Liver (tissue), 9 donors: ENCODE measurements around the gene EXTL1. TPM values are rescaled to one million over a fixed set of nuclear protein-coding genes. Genes with fewer than 3 reads are reported as not detected.

Experiments
- DNase-seq: peaks from one replicate; pipeline ENCODE4 v3.0.0-alpha.2; 2017; ENCODE audit warnings: low spot score
- H3K27ac ChIP-seq, 2 donors: one replicate each; pipeline ENCODE4 v1.7.0; 2013; ENCODE audit warnings: inconsistent platforms in 2 of 2, low read length in 2 of 2, control low read depth in 1 of 2, low read depth in 1 of 2, mild to moderate bottlenecking in 1 of 2
- H3K27me3 ChIP-seq, 4 donors: one replicate each; pipeline versions ENCODE4 v1.6.1 to v1.7.0; 2013; ENCODE audit warnings: low read length in 3 of 4, inconsistent platforms in 1 of 4, mild to moderate bottlenecking in 1 of 4, moderate library complexity in 1 of 4; ENCODE audit not compliant: control insufficient read depth in 4 of 4, insufficient read depth in 4 of 4
- H3K36me3 ChIP-seq, 4 donors: one replicate each; pipeline versions ENCODE4 v1.6.1 to v1.7.0; 2013; ENCODE audit warnings: low read length in 3 of 4, mild to moderate bottlenecking in 3 of 4, low read depth in 1 of 4, moderate library complexity in 1 of 4; ENCODE audit not compliant: control insufficient read depth in 4 of 4, insufficient read depth in 3 of 4
- H3K4me1 ChIP-seq, 4 donors: one replicate each; pipeline versions ENCODE4 v1.6.1 to v1.7.0; 2013; ENCODE audit warnings: low read length in 3 of 4, mild to moderate bottlenecking in 3 of 4, moderate library complexity in 1 of 4; ENCODE audit not compliant: control insufficient read depth in 4 of 4, insufficient read depth in 4 of 4
- H3K4me3 ChIP-seq, 3 donors: one replicate each; pipeline versions ENCODE4 v1.6.1 to v1.7.0; 2013; ENCODE audit warnings: low read length in 3 of 3, control low read depth in 1 of 3, low read depth in 1 of 3, mild to moderate bottlenecking in 1 of 3
- H3K9ac ChIP-seq, 2 donors: one replicate each; pipeline ENCODE4 v1.7.0; 2013; ENCODE audit warnings: low read length in 2 of 2, mild to moderate bottlenecking in 2 of 2, moderate library complexity in 2 of 2, control low read depth in 1 of 2, low read depth in 1 of 2
- H3K9me3 ChIP-seq, 4 donors: one replicate each; pipeline versions ENCODE4 v1.6.1 to v1.7.0; 2013; ENCODE audit warnings: low read length in 3 of 4; ENCODE audit not compliant: control insufficient read depth in 4 of 4
- ATF3 ChIP-seq: IDR thresholded peaks from 2 replicates; pipeline ENCODE4 v1.6.1; 2016; ENCODE audit warnings: antibody characterized with exemption
- CTCF ChIP-seq: fragments of 150-350 bp; IDR thresholded peaks from 2 replicates; pipeline ENCODE4 v1.5.1; 2017; ENCODE audit warnings: improper control_type of control experiment, low read depth, low read length; ENCODE audit not compliant: missing input control
- EGR1 ChIP-seq, 2 donors: IDR thresholded peaks; 2 replicates each; pipeline ENCODE4 v1.6.1; 2016 to 2018; ENCODE audit warnings: antibody characterized with exemption in 2 of 2, low read depth in 2 of 2
- FOXA1 ChIP-seq: IDR thresholded peaks from 2 replicates; pipeline ENCODE4 v1.6.1; 2016; ENCODE audit warnings: antibody characterized with exemption
- FOXA2 ChIP-seq: IDR thresholded peaks from 2 replicates; pipeline ENCODE4 v1.6.1; 2016; ENCODE audit warnings: antibody characterized with exemption
- GABPA ChIP-seq, 2 donors: IDR thresholded peaks in 1 of 2; conservative IDR thresholded peaks in 1 of 2; 2 replicates each; pipeline ENCODE4 v1.6.1; 2016; ENCODE audit warnings: antibody characterized with exemption in 2 of 2, mild to moderate bottlenecking in 1 of 2, moderate library complexity in 1 of 2
- HNF4A ChIP-seq, 2 donors: conservative IDR thresholded peaks; 2 replicates each; pipeline ENCODE4 v1.6.1; 2016; ENCODE audit warnings: antibody characterized with exemption in 2 of 2, mild to moderate bottlenecking in 2 of 2
- HNF4G ChIP-seq: IDR thresholded peaks from 2 replicates; pipeline ENCODE4 v1.6.1; 2016; ENCODE audit warnings: antibody characterized with exemption
- JUND ChIP-seq, 2 donors: IDR thresholded peaks; 2 replicates each; pipeline ENCODE4 v1.6.1; 2016; ENCODE audit warnings: antibody characterized with exemption in 2 of 2
- MAX ChIP-seq: IDR thresholded peaks from 2 replicates; pipeline ENCODE4 v1.6.1; 2016; ENCODE audit warnings: antibody characterized with exemption
- NR2F2 ChIP-seq: IDR thresholded peaks from 2 replicates; pipeline ENCODE4 v1.6.1; 2016; ENCODE audit warnings: antibody characterized with exemption
- RAD21 ChIP-seq, 2 donors: IDR thresholded peaks; 2 replicates each; pipeline ENCODE4 v1.6.1; 2016; ENCODE audit warnings: antibody characterized with exemption in 2 of 2, mild to moderate bottlenecking in 2 of 2
- RXRA ChIP-seq, 2 donors: IDR thresholded peaks; 2 replicates each; pipeline ENCODE4 v1.6.1; 2017 to 2018; ENCODE audit warnings: antibody characterized with exemption in 2 of 2, mild to moderate bottlenecking in 1 of 2
- SP1 ChIP-seq: IDR thresholded peaks from 2 replicates; pipeline ENCODE4 v1.6.1; 2018; ENCODE audit warnings: antibody characterized with exemption, mild to moderate bottlenecking
- TAF1 ChIP-seq: conservative IDR thresholded peaks from 2 replicates; pipeline ENCODE4 v1.6.1; 2016; ENCODE audit warnings: antibody characterized with exemption, mild to moderate bottlenecking
- YY1 ChIP-seq: IDR thresholded peaks from 2 replicates; pipeline ENCODE4 v1.6.1; 2016; ENCODE audit warnings: antibody characterized with exemption, mild to moderate bottlenecking
- ZBTB33 ChIP-seq: IDR thresholded peaks from 2 replicates; pipeline ENCODE4 v1.6.1; 2016; ENCODE audit warnings: antibody characterized with exemption
- WGBS: extraction: QIAGEN DNeasy Blood & Tissue Kit; methylation state at CpG from one replicate; pipeline ENCODE4 v1.1.7; 2013; 5-methylcytosine and 5-hydroxymethylcytosine counted together
- polyA plus RNA-seq, 2 donors: library from polyadenylated mRNA; stranded (reverse) in 1 of 2; unstranded in 1 of 2; fragments of 200-250 nt in 1 of 2; fragments of >200 nt in 1 of 2; fragmentation: Nextera tagmentation in 1 of 2; extraction: Ambion mirVana in 1 of 2; gene quantifications; one replicate each; pipeline versions ENCODE4 v1.2.1 to v1.2.3, GENCODE V29; 2013 to 2015
- total RNA-seq, 2 donors: library from RNA; depleted of rRNA; stranded (reverse); fragments of >200 nt; gene quantifications; one replicate each; pipeline ENCODE4 v1.2.3, GENCODE V29; 2014
- donor health status: healthy.
- donor health status: healthy.
- donor health status: healthy.
- donor health status: healthy.
- donor health status: healthy.

The EXTL1 gene
- total and polyA plus RNA-seq, 4 donors = under 0.01 TPM; not detected in 3

- H3K9ac ChIP-seq = no peak overlapping the region
- H3K4me1 ChIP-seq = peaks cover 5 to 35% (median 24%) of the 10 kb centered on the region in 4 donors
- no peaks in the 10 kb centered on the region for H3K36me3 ChIP-seq
- TF ChIP-seq NR2F2 = no peak
- no peak for TF ChIP-seq RAD21 (IDR thresholded peaks at IDR 0.05)
- peak; percentile 33 to 40 for TF ChIP-seq RXRA (IDR thresholded peaks at IDR 0.05)
- peak; percentile 71 for TF ChIP-seq HNF4G
- TF ChIP-seq GABPA (IDR thresholded peaks at IDR 0.05 in 1 of 2, conservative IDR thresholded peaks at IDR 0.05 in 1 of 2) = no peak
- TF ChIP-seq SP1 = peak; percentile 83
- TF ChIP-seq HNF4A (conservative IDR thresholded peaks at IDR 0.05) = peak; percentile 75 to 87
- no peak overlapping the region for H3K27ac ChIP-seq
- H3K9me3 ChIP-seq = no peaks in the 10 kb centered on the region
- no peaks in the 10 kb centered on the region for H3K27me3 ChIP-seq
- WGBS = 69% methylated on average over 3 of the region's 3 CpGs
- H3K4me3 ChIP-seq = no peak overlapping the region
- no peak for DNase-seq
These were observed 54.0 kb downstream of the EXTL1 start for GRCh38 chr1:26075421-26076144.

- Histone ChIP-seq H3K27me3 (no peaks in the 10 kb centered on the region), H3K4me3 (no peak overlapping the region), H3K9me3 (no peaks in the 10 kb centered on the region), H3K9ac (no peak overlapping the region), H3K4me1 (peaks cover 3 to 29% (median 21%) of the 10 kb centered on the region in 4 donors), H3K36me3 (no peaks in the 10 kb centered on the region), H3K27ac (no peak overlapping the region)
- TF ChIP-seq HNF4A (conservative IDR thresholded peaks at IDR 0.05) = no peak
- no peak for TF ChIP-seq FOXA1
- TF ChIP-seq EGR1 (IDR thresholded peaks at IDR 0.05; ENCODE audit: low read depth in 2 of 2) = no peak
- no peak for TF ChIP-seq FOXA2
- no peak for TF ChIP-seq RXRA (IDR thresholded peaks at IDR 0.05)
- TF ChIP-seq HNF4G = no peak
- no peak for TF ChIP-seq YY1
- TF ChIP-seq RAD21 (IDR thresholded peaks at IDR 0.05) = no peak
- TF ChIP-seq ZBTB33 = no peak
- no peak for TF ChIP-seq JUND (IDR thresholded peaks at IDR 0.05)
- no peak for TF ChIP-seq GABPA (IDR thresholded peaks at IDR 0.05 in 1 of 2, conservative IDR thresholded peaks at IDR 0.05 in 1 of 2)
- no peak for TF ChIP-seq ATF3
- no peak for TF ChIP-seq TAF1
- no peak for TF ChIP-seq CTCF
- TF ChIP-seq SP1 = no peak
- no peak for TF ChIP-seq MAX
- TF ChIP-seq NR2F2 = no peak
- WGBS = 95% methylated on average over 1 of the region's 1 CpG
- DNase-seq = no peak
These were observed 55.9 kb downstream of the EXTL1 start for GRCh38 chr1:26077524-26077923.
